HG03354 (cell line): ENCODE data around the gene WNK2.

Source experiments
- ATAC-seq: cut with Tn5 transposase; IDR thresholded peaks from one replicate; pipeline ENCODE4 v1.9.1; 2021; ENCODE audit warnings: mild to moderate bottlenecking; ENCODE audit not compliant: unreplicated experiment, poor library complexity, severe bottlenecking

The WNK2 gene

GRCh38 chr9:93280661-93281259 lies 96.8 kb downstream of the WNK2 start:
- ATAC-seq: no peak

DNA sequence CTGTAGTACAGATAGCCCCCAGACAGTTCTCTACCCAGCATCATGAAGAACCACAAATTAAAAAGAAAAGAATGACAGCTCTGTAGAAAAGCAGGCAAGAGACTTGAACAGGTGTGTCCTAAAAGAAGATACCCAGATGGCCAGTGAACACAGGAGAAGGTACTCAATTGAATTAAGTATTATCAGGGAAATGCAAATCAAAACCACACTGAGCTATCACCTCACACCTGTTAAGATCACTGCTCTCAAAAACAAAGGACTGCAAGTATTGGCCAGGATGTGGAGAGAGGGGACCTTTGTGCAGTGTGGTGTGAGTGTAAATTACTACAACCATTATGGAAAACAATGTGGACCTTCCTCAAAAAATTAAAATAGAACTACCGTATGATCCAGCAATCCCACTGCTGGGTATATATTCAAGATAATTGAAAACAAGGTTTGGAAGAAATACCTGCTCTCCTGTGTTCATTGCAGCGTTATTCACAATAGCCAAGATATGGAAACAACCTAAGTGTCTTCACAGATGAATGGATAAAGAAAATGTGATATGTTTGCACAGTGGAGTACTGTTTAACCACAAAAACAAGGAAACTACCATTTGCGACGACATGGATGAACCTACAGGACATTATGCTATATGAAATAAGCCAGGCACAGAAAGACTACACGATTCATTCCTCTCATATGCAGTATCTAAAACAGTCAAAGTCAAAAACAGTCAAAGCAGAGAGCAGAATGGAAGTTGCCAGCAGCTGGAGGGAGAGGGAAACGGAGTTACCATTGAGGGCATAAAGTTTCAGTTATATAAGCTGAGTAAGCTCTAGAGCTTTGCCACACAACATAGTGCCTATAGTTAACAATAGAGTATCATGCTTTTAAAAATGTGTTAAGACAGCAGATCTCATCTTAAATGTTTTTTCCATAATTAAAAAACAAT lies 102.6 kb downstream of the WNK2 start:
- ATAC-seq: peak; percentile 45

- ATAC-seq: peak; percentile 29
Measured at GRCh38 chr9:93287189-93287552, 103.2 kb downstream of the WNK2 start.

GRCh38 chr9:93287593-93287992 lies 103.7 kb downstream of the WNK2 start:
- no peak for ATAC-seq

DNA sequence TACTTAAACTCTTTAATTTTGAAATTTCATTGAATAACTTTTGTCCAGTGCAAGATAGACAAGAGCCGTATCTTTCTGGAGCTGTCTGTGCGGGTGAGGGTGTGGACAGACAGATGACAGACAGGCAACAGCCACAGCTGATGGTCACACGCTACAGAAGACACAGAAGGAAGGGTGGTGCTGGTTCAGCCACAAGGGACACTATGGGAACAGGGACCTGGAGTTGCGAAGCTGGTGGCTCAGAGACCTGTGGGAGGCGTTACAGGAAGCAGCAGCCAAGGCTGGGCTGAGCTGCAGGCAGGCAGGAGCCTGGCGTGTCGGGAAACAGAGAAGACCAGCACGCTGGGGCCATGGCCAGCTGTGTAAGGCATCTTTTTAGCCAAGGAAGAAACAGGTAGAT lies 104.4 kb downstream of the WNK2 start:
- ATAC-seq: no peak

DNA sequence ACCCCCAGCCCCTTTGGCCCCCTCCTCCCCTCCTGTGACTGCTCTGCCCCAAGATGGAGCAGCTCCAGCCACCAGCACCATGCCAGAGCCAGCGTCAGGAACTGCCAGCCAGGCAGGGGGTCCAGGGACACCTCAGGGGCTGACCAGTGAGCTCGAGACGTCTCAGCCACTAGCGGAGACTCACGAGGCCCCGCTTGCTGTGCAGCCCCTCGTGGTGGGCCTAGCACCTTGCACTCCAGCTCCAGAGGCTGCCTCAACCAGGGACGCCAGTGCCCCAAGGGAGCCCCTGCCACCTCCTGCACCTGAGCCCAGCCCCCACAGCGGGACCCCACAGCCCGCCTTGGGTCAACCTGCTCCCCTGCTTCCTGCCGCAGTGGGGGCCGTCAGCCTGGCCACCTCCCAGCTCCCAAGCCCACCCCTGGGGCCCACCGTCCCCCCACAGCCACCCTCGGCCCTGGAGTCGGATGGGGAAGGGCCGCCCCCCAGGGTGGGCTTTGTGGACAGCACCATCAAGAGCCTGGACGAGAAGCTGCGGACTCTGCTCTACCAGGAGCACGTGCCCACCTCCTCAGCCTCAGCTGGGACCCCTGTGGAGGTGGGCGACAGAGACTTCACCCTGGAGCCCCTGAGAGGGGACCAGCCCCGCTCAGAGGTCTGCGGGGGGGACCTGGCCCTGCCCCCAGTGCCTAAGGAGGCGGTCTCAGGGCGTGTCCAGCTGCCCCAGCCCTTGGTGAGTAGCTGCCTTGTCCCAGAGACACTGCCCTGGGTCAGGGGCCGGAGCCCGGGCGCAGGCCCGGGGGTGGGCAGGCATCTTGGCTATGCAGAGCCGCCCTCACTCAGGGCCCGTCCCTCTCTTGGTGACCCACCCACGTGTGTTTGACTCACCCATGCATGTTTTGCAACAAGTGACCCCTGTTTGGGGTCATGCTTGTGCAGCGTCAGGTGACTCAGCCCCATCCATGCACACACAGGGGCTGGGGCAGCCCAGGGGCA lies 105.2 kb downstream of the WNK2 start:
- no peak for ATAC-seq

DNA sequence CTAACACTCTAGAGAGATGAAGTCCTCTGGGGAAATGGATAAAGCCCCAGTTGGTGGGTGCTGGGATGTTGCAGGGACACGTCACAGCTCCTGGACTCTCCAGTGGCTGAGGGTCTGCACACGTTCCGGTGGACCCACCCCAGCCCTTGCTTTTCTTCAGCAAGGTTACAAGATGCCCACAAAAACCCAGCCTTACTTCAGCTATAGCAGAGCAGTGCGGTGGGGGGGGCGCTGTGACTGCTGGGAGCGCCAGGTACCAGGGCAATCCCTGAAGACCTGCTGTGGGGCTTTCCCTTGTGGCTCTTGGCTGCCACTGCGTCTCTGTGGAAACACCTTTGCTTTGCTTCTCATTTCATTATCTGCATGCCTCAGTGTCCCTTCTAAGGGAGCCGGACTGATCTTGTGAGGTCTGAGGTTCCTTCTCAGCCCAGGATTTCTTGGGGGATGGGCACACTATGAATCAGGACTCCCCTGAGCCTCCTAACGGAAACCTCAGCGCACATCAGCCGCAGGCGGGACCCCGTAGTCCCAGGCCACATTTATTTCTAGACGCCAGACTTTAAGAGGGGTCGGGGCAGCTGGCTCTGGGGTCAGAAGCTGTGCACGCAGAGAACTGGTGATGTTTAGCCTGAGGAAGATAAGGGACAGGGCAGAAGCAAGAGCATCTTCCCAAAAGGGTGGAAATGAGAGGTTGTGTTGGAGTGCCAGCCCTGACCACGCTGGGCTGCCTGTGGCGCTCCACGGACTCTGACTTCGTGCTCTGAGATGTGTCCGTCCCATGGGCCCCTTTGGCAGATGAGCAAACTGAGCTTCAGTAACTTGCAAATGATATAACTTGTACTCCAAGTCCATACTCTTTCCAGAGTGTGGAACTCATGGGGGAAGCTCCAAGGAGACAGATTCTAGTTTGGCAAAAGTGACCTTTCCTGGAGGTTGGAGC lies 106.8 kb downstream of the WNK2 start:
- ATAC-seq: no peak

DNA sequence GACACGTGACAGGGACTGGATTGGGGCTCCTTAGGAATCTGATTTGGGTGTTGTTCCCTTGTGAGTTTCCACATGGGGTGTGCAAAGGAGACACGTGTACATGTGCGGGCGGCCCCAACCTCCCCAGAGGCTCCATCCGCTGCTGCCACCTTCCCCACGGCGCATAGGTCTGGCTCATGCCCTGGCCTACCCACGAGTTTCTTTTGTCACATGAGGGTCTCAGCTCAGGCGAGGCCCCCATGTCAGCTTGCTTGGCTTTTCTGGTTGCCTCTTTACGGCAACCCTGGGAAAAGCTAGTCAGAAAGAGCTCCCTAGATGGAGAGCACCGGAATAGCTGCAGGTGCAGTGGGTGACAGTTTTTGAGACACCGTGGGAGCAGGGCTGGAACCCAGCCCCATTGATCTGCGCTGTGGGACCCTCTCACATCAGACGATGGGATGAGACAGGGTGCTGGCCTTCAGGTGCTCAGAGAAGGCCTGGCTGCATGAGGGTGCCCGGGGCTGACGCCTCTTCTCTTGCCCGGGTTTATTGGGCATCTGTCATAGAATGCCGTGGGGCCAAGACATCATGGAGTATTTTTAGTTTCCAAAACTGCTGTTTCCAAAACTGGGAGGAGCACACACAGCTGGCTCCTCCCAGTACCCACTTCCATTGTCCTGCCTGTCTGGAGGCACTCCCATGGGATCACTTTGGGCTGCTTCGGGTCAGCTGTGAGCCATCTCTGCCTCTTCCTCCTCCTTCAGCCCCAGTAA lies 107.8 kb downstream of the WNK2 start:
- ATAC-seq: no peak

- ATAC-seq: no peak
Measured at GRCh38 chr9:93292288-93292615, 108.3 kb downstream of the WNK2 start.

GRCh38 chr9:93292664-93293328 lies 108.9 kb downstream of the WNK2 start:
- ATAC-seq: no peak

- ATAC-seq: no peak
Measured at GRCh38 chr9:93294011-93294410, 110.1 kb downstream of the WNK2 start.

- ATAC-seq: no peak
Measured at GRCh38 chr9:93295031-93295430, 111.1 kb downstream of the WNK2 start.

GRCh38 chr9:93295456-93296076 lies 111.6 kb downstream of the WNK2 start:
- no peak for ATAC-seq

DNA sequence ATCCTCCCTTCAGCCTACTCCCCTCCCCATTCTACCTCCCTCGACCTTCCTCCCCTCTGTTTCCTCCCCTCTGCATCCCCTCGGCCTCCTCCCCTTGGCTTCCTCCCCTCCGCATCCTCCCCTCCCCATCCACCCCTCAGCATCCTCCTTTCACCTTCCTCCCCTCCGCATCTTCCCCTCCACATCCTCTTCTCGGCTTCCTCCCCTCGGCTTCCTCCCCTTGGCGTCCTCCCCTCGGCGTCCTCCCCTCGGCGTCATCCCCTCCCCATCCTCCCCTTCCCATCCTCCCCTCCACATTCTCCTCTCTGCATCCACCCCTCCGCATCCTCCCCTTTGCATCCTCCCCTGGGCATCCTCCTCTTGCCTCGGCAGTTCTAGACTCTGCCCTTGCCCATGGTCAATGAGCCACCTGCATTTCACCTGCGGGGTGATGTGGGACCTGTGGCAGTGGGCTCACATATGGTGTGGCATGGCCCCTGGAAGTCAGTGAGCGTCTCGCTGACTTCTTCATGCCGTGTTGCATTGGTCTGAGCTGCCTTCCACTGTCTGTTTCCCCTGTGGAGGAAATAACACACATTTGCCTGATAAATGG lies 113.0 kb downstream of the WNK2 start:
- ATAC-seq: no peak

DNA sequence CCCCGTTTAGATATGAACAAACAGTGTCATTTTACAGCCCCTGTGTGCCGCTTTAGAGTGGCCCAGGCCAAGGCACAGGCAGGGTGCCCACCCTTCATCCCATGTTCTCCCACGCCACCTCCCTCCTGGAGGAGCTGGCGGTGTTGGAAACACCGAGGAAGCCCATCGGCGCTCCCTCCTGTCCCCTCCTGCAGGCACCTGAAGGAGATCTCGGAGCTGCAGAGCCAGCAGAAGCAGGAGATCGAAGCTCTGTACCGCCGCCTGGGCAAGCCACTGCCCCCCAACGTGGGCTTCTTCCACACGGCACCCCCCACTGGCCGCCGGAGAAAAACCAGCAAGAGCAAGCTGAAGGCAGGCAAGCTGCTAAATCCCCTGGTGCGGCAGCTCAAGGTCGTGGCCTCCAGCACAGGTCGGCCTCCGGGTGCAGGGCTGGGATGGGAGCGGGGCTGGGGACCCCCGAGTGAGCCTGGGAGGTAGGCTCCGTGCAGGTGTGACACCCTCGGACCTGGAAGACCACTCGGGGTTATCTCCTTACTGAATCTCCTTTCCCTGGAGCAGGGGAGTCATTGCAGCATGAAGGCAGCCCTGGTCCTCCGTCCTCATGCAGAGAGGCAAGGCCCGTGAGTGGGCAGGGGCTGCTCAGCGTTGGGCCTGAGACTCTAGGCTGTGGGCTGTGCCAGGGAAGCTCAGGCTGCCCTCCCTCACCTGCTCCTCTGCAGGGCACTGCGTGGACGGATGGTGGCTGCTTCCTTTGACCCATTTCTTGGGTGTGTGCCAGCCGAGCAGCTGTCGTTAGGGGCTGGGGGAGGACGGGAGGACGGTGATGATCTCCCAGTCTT lies 113.9 kb downstream of the WNK2 start:
- no peak for ATAC-seq
